Calu3 (cell line): ENCODE data around the gene GARIN5A. TPM values are rescaled to one million over a fixed set of nuclear protein-coding genes. Genes with fewer than 3 reads are reported as not detected.

Experiments used
- BruUV-seq: library from RNA; stranded (reverse); fragments of 400-500 nt; replicated peaks from 2 replicates; lab custom pipeline; 2021; lab: Mats Ljungman, UMichigan
- CTCF ChIA-PET: fragments of 300-600 bp; sonication (Branson Sonifier 250); formaldehyde crosslinking; loops from one replicate; lab custom pipeline; 2022; ENCODE audit warnings: antibody characterized with exemption; lab: Charles Lee
- DNase-seq: peaks from one replicate; pipeline ENCODE4 v3.0.0; 2022
- H3K27ac Mint-ChIP-seq: one replicate; pipeline ENCODE4 v1.8.0; 2022; ENCODE audit warnings: mixed read lengths; ENCODE audit not compliant: unreplicated experiment
- H3K27me3 Mint-ChIP-seq: one replicate; pipeline ENCODE4 v1.8.0; 2022; ENCODE audit warnings: mixed read lengths; ENCODE audit not compliant: unreplicated experiment
- H3K36me3 Mint-ChIP-seq: one replicate; pipeline ENCODE4 v1.8.0; 2022; ENCODE audit warnings: mild to moderate bottlenecking, moderate library complexity, mixed read lengths; ENCODE audit not compliant: insufficient read depth, unreplicated experiment
- H3K4me1 Mint-ChIP-seq: one replicate; pipeline ENCODE4 v1.8.0; 2022; ENCODE audit warnings: mild to moderate bottlenecking, low read depth, mixed read lengths; ENCODE audit not compliant: unreplicated experiment
- H3K4me3 Mint-ChIP-seq: one replicate; pipeline ENCODE4 v1.8.0; 2022; ENCODE audit warnings: mild to moderate bottlenecking, low read depth, moderate library complexity, mixed read lengths; ENCODE audit not compliant: unreplicated experiment
- H3K9me3 Mint-ChIP-seq: one replicate; pipeline ENCODE4 v1.8.0; 2022; ENCODE audit warnings: low read depth, mixed read lengths; ENCODE audit not compliant: unreplicated experiment
- intact Hi-C: fragments of 100-400 bp; cut with micrococcal nuclease; formaldehyde crosslinking; loops from one replicate; pipeline ENCODE4 v1.10.0; 2022; ENCODE audit not compliant: unreplicated experiment
- total RNA-seq: library from RNA; stranded (reverse); gene quantifications from 2 replicates; pipeline ENCODE4 v1.2.3, GENCODE V29; 2022
- TF ChIP-seq, protein P1 (sequence below): fragments of 200-600 bp; IDR thresholded peaks from one replicate; pipeline ENCODE4 v1.8.0; 2022; ENCODE audit warnings: antibody characterized with exemption; ENCODE audit not compliant: unreplicated experiment

GARIN5A gene
- total RNA-seq, 1 experiment from 2014 or later = 6.0 TPM

DNA sequence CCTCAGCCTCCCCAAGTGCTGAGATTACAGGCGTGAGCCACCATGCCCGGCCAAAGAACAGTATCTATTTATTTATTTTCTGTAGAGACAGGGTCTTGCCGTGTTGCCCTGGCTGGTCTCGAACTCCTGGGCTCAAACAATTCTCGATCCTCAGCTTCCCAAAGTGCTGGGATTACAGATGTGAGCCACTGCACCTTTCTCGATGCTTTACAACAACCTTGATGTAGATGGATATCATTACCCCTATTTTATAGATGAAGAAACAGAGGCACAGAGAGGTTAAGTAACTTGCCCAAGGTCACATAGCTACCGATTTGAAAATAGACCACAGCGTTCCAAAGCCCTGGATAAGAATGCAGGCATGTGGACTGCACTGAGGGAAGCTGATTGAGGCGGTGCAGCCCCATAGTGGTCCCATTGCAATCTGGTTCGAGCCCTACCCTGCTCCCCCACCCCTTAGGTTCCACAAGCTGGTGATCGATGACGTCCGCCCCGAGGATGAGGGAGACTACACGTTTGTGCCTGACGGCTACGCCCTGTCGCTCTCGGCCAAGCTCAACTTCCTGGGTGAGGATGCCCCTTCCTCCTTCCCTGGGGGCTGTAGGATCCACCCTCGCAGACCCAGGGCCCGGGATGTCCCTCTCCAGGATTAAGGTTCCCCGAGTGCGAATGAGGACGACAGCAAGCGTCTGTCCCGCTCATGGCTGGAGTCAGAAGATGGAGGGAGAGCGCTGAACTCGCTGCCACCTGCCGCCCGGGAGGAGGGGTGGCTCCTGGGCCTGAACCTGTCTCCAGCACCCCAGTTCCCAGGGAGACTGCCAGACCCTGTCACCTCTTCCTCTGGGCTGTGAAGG lies 26.1 kb downstream of the GARIN5A start:
- TF ChIP-seq, protein P1, sequence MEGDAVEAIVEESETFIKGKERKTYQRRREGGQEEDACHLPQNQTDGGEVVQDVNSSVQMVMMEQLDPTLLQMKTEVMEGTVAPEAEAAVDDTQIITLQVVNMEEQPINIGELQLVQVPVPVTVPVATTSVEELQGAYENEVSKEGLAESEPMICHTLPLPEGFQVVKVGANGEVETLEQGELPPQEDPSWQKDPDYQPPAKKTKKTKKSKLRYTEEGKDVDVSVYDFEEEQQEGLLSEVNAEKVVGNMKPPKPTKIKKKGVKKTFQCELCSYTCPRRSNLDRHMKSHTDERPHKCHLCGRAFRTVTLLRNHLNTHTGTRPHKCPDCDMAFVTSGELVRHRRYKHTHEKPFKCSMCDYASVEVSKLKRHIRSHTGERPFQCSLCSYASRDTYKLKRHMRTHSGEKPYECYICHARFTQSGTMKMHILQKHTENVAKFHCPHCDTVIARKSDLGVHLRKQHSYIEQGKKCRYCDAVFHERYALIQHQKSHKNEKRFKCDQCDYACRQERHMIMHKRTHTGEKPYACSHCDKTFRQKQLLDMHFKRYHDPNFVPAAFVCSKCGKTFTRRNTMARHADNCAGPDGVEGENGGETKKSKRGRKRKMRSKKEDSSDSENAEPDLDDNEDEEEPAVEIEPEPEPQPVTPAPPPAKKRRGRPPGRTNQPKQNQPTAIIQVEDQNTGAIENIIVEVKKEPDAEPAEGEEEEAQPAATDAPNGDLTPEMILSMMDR = no peak
- H3K36me3 Mint-ChIP-seq = no peaks in the 10 kb centered on the region
- H3K27ac Mint-ChIP-seq = no peak overlapping the region
- no peaks in the 10 kb centered on the region for H3K9me3 Mint-ChIP-seq
- no peaks in the 10 kb centered on the region for H3K4me1 Mint-ChIP-seq
- CTCF ChIA-PET = no interaction called here
- peaks cover 59% of the 10 kb centered on the region for H3K27me3 Mint-ChIP-seq
- intact Hi-C loops = no loop called here
- no TSS peak for BruUV-seq
- no peak overlapping the region for H3K4me3 Mint-ChIP-seq
- no peak for DNase-seq

DNA sequence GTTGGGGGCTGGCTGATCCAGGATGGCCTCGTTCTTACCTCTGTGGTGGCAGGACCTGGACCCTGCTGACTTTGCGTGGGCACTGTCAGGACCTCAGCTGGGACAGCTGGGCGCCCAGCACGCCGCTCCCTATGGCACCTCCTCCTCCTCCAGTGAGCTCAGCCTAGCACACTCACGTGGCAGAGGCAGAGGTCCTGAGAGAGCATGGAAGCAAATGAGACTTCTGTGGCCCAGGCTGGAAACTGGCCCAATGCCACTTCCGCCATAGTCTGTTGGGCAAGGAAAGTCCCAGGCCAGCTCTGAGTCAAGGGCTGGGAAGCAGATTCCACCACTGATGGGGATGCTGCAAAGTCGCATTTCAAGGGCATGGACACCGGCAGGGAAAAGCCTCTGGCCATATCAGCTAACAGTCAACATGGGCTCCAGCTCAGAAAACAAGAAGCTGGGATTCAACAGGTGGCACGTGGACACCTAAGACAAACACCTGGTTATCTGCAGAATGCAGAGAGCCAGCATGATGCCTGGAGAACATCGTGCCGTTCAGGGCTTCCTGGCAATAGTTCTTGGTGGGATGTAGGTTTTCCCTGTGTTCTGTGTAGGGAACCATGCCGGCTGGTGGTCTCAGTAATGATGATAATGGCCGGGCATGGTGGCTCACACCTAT lies 27.3 kb downstream of the GARIN5A start:
- H3K4me3 Mint-ChIP-seq = no peak overlapping the region
- H3K4me1 Mint-ChIP-seq = no peaks in the 10 kb centered on the region
- H3K27ac Mint-ChIP-seq = no peak overlapping the region
- H3K36me3 Mint-ChIP-seq = peaks cover under 1% of the 10 kb centered on the region
- DNase-seq = no peak
- intact Hi-C loops = no loop called here
- BruUV-seq = no TSS peak
- peaks cover 61% of the 10 kb centered on the region for H3K27me3 Mint-ChIP-seq
- CTCF ChIA-PET = interaction anchor here (0.7 kb wide), 1 partner anchor 347 kb away, joined by 3 read pairs; no protein-coding TSS in a partner anchor
- H3K9me3 Mint-ChIP-seq = peaks cover under 1% of the 10 kb centered on the region
- TF ChIP-seq, protein P1 = no peak

DNA sequence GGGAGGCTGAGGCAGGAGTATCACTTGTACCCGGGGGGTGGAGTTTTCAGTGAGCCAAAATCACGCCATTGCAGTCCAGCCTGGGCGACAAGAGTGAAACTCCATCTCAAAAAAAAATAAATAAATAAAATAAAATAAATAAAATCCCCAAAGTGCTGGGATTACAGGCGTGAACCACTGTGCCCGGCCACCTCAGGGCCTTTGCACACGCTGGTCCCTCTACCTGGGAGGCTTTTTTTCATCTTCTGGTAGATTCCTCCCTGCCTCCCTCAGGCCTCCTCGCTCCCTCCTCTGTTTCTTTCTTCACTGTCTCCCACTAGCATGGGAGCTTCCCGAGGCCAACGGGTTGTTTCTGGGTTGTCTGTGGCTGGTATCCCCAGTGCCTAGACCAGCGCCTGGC lies 28.9 kb downstream of the GARIN5A start:
- Mint-ChIP-seq H3K27ac (no peak overlapping the region), H3K4me1 (no peaks in the 10 kb centered on the region), H3K36me3 (peaks cover 5% of the 10 kb centered on the region), H3K4me3 (no peak overlapping the region), H3K27me3 (peaks cover 62% of the 10 kb centered on the region), H3K9me3 (peaks cover 5% of the 10 kb centered on the region)
- DNase-seq = no peak
- BruUV-seq = no TSS peak
- intact Hi-C loops = no loop called here
- CTCF ChIA-PET = no interaction called here
- TF ChIP-seq, protein P1 = no peak

DNA sequence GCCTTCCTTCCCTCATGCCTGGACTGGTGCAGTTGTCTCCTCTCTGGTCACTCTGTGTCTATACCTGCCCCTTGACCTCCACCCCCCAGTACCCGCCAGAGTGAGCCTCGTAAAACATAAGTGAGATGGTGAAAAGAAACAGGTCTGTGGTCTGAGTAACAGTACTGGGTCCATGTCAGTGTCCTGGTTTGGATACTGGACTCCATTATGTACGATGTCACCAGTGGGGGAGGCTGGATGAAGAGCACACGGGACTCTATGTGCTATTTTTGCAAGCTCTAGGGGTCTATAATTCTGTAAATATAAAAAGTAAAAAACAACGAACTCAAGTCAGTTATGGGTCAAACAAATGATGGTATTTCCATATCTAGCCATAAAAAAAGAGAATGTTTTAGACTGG lies 29.6 kb downstream of the GARIN5A start:
- TF ChIP-seq, protein P1 = no peak
- intact Hi-C loops = no loop called here

More for the DNA sequence above, 29.6 kb downstream of the GARIN5A start:
- Mint-ChIP-seq H3K27ac (no peak overlapping the region), H3K4me3 (no peak overlapping the region), H3K9me3 (peaks cover 5% of the 10 kb centered on the region), H3K27me3 (peaks cover 55% of the 10 kb centered on the region), H3K36me3 (peaks cover 5% of the 10 kb centered on the region), H3K4me1 (no peaks in the 10 kb centered on the region)
- CTCF ChIA-PET = no interaction called here
- no TSS peak for BruUV-seq
- no peak for DNase-seq
